B cell (primary cell): ENCODE results near the gene HOXB3.
"Not testable (repeated sequence)": the region's sequence is repeated elsewhere in the genome, so short reads cannot be mapped to it uniquely, and the experiment has no call there.

Experiments used
- CTCF ChIP-seq: fragments of 200-600 bp; IDR thresholded peaks from one replicate; pipeline ENCODE4 v1.8.0; 2022; ENCODE audit warnings: antibody characterized with exemption, mild to moderate bottlenecking
- EZH2 ChIP-seq: IDR thresholded peaks from 2 replicates; pipeline ENCODE4 v1.6.1; 2012; ENCODE audit warnings: borderline replicate concordance, low read depth, mild to moderate bottlenecking, moderate library complexity, low read length; ENCODE audit not compliant: insufficient read depth, poor library complexity, severe bottlenecking

GRCh38 chr17:48509708-48510107, 80.3 kb downstream of the HOXB3 start:
- TF ChIP-seq CTCF, EZH2: not testable (repeated sequence)
